Hematopoietic multipotent progenitor cell treated with erythropoietin and hydrocortisone succinate and interleukin-3 and kit ligand, for 8 days (in vitro differentiated cells): ENCODE results near the gene ERCC1.

Experiments used
- DNase-seq: peaks from one replicate; pipeline ENCODE4 v3.0.0-alpha.2; 2015

The ERCC1 gene

GRCh38 chr19:45358213-45358792 lies 65.4 kb downstream of the ERCC1 start:
- no peak for DNase-seq

DNA sequence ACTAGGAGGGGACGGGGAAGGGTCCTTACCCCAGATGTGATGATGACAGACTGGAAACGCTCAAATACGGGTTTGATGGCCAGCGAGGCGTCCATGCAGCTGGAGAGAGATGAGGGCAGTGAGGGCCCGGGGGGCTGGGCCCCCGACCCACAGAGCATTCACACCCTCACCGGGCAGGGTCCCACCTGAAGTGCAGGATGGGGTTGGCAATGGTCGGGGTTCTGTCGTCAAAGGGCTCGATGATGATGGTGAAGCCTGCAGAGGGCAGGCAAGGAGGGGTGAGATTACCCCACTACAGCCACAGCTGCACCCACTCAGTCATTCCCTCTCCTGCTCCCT lies 66.3 kb downstream of the ERCC1 start:
- DNase-seq = no peak
